Fibroblast of skin of left biceps (primary cell): ENCODE measurements around the gene MED8.

ENCODE experiments used
- DNase-seq, 2 experiments: peaks; one replicate each; pipeline ENCODE4 v3.0.0-alpha.2; 2013; ENCODE audit warnings: low read depth in 2 of 2

Gene MED8

GRCh38 chr1:43389326-43390313, at the start of gene MED8, which contains the start of gene SZT2:
MED8 (minus strand) TSS chr1:43389800; CDS start chr1:43389764, 36 bp downstream.
SZT2 (plus strand) TSS chr1:43389899; CDS start chr1:43389969, 70 bp downstream.
- DNase-seq = peak; percentile 83

GRCh38 chr1:43438953-43439581, 49.5 kb upstream of the MED8 start:
- no peak for DNase-seq

- no peak for DNase-seq
Measured at GRCh38 chr1:43438576-43438952, 49.0 kb upstream of the MED8 start.

- no peak for DNase-seq
Measured at GRCh38 chr1:43438006-43438405, 48.4 kb upstream of the MED8 start.

GRCh38 chr1:43437031-43437973, 47.7 kb upstream of the MED8 start:
- no peak for DNase-seq

GRCh38 chr1:43436371-43436770, 46.8 kb upstream of the MED8 start:
- no peak for DNase-seq

- DNase-seq = no peak
Measured at GRCh38 chr1:43435146-43436145, 45.8 kb upstream of the MED8 start.

GRCh38 chr1:43434256-43434655, 44.7 kb upstream of the MED8 start:
- no peak for DNase-seq

- no peak for DNase-seq
Measured at GRCh38 chr1:43432907-43433306, 43.3 kb upstream of the MED8 start.

GRCh38 chr1:43432171-43432860, 42.7 kb upstream of the MED8 start:
- DNase-seq = no peak

GRCh38 chr1:43431676-43432075, 42.1 kb upstream of the MED8 start:
- no peak for DNase-seq

- no peak for DNase-seq
Measured at GRCh38 chr1:43430831-43431230, 41.2 kb upstream of the MED8 start.

- no peak for DNase-seq
Measured at GRCh38 chr1:43427941-43428340, 38.3 kb upstream of the MED8 start.

GRCh38 chr1:43427524-43427923, 37.9 kb upstream of the MED8 start:
- no peak for DNase-seq

GRCh38 chr1:43426221-43426620, 36.6 kb upstream of the MED8 start:
- no peak for DNase-seq

GRCh38 chr1:43425045-43425444, 35.4 kb upstream of the MED8 start:
- DNase-seq = no peak

GRCh38 chr1:43423672-43424550, 34.3 kb upstream of the MED8 start:
- DNase-seq = no peak

GRCh38 chr1:43422995-43423671, 33.5 kb upstream of the MED8 start:
- DNase-seq = no peak
